Measurements from ENCODE around the gene CLDN6. TPM values are rescaled to one million over a fixed set of nuclear protein-coding genes. Genes with fewer than 3 reads are reported as not detected.
"Not testable (repeated sequence)": the region's sequence is repeated elsewhere in the genome, so short reads cannot be mapped to it uniquely, and the experiment has no call there.

The CLDN6 gene
- total RNA-seq, 1 experiment from 2014 or later = 743 TPM

DNA sequence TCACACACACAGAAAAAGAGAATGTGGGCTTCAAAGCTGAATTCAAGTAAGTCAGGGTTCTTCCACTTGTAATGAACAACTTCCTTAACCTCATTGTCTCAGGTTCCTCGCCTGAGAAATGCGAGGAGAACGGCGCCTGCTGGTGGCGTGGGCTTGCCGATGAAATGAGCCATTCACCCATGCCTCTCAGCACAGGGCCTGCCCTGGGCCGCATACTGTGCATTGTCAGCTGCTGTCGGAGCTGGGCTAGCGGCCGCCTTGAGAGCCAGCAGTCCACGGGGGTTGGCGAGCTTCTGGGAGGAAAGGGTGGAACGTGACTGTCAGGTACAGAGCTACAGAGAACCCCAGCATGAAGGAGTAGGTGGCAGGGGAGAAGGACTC lies 35.3 kb upstream of the CLDN6 start:
- H3K27me3 ChIP-seq (ENCODE audit: insufficient read depth, low read length); H3K14ac ChIP-seq (ENCODE audit: insufficient read depth, low read length); H2AK5ac ChIP-seq (ENCODE audit: insufficient read length, low read length); H2AFZ ChIP-seq (ENCODE audit: low read length); H3K4me3 Mint-ChIP-seq; H3K9ac ChIP-seq (ENCODE audit: extremely low read depth, insufficient read length, low read length); H3K27ac Mint-ChIP-seq; H3K23ac ChIP-seq (ENCODE audit: insufficient read length, low read depth, low read length); H4K8ac ChIP-seq (replicated peaks; ENCODE audit: insufficient read length, low read depth, low read length); H3K4me1 ChIP-seq (ENCODE audit: insufficient read depth, low read length); H2BK5ac ChIP-seq (ENCODE audit: insufficient read length, low read length); H3K9me3 Mint-ChIP-seq; H3K9me3 ChIP-seq (ENCODE audit: control insufficient read depth, low read depth, low read length); H3K18ac ChIP-seq (ENCODE audit: insufficient read length, low read depth, low read length); H3K23me2 ChIP-seq (ENCODE audit: insufficient read length, low read depth, low read length, poor library complexity, severe bottlenecking); H3K79me2 ChIP-seq (ENCODE audit: insufficient read depth, low read length); H2BK12ac ChIP-seq (ENCODE audit: insufficient read length, low read depth, low read length); DNase-seq; H4K5ac ChIP-seq (ENCODE audit: insufficient read length, low read depth, low read length); H3K56ac ChIP-seq (ENCODE audit: insufficient read length, low read depth, low read length); H3K27ac ChIP-seq (ENCODE audit: insufficient read length, low read depth, low read length); H2BK15ac ChIP-seq (ENCODE audit: low read depth, low read length); H4K91ac ChIP-seq (ENCODE audit: insufficient read length, low read depth, low read length); H4K20me1 ChIP-seq (ENCODE audit: control insufficient read depth, insufficient read depth, insufficient read length); H3K4me2 ChIP-seq (ENCODE audit: insufficient read depth, insufficient read length, low read length); H3K4ac ChIP-seq (ENCODE audit: low read depth, low read length); H3T11ph ChIP-seq (ENCODE audit: low read length); H3K79me1 ChIP-seq (ENCODE audit: insufficient read depth, low read depth, low read length, poor library complexity, severe bottlenecking); H2BK20ac ChIP-seq (ENCODE audit: low read depth, low read length, poor library complexity, severe bottlenecking); H2BK120ac ChIP-seq (ENCODE audit: low read depth, low read length, poor library complexity, severe bottlenecking): not testable (repeated sequence)
- Mint-ChIP-seq H3K4me1 (peaks cover 14 to 32% of the 10 kb centered on the region in 2 experiments), H3K36me3 (ENCODE audit: insufficient read depth in 1 of 3, low read depth in 3 of 3) (peaks cover 21 to 47% (median 26%) of the 10 kb centered on the region in 3 experiments), H3K27me3 (ENCODE audit: low read depth) (peaks cover 54% of the 10 kb centered on the region)
- WGBS (ENCODE audit: extremely low coverage, insufficient read length, low lambda C conversion rate) = no CpG with 5 or more reads among the region's 13 CpGs
- TF ChIP-seq, protein P1, sequence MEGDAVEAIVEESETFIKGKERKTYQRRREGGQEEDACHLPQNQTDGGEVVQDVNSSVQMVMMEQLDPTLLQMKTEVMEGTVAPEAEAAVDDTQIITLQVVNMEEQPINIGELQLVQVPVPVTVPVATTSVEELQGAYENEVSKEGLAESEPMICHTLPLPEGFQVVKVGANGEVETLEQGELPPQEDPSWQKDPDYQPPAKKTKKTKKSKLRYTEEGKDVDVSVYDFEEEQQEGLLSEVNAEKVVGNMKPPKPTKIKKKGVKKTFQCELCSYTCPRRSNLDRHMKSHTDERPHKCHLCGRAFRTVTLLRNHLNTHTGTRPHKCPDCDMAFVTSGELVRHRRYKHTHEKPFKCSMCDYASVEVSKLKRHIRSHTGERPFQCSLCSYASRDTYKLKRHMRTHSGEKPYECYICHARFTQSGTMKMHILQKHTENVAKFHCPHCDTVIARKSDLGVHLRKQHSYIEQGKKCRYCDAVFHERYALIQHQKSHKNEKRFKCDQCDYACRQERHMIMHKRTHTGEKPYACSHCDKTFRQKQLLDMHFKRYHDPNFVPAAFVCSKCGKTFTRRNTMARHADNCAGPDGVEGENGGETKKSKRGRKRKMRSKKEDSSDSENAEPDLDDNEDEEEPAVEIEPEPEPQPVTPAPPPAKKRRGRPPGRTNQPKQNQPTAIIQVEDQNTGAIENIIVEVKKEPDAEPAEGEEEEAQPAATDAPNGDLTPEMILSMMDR (conservative IDR thresholded peaks at IDR 0.05) = peak; percentile 33; the same call in 2 of the 3 replicates

DNA sequence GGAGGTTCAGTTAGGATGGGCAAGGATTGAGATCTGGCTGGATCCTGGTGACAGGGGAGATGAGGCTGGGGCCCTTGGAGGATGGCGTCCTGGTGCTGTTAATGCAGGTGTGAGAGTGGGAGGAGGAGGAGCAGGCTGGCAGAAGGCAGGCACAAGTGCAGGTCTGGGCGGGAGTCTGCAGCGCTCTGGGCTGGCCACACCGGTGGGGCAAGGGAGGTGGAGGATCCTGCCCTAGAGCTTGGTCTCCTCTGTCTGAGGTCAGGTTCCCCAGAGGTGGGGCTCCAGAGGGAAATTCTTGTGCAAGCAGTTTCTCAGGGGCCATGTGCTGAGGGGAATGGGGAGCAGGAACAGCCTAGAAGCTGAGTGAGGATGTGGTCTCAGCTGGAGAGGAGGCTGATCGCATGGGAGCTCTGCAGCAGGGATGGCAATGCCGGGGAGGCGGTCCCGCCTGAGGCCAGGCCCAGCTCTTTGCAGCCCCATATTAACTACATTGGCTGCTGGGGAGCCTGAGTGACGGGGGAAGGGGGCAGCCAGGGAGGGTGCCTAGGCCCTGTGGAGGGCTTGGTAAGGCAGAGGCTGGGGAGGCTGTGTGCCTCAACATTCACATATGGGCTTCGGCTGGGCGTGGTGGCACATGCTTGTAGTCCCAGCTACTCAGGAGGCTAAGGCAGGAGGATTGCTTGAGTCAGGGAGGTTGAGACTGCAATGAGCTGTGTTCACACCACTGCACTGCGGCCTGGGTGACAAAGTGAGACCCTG lies 34.8 kb upstream of the CLDN6 start:
- peaks cover 14 to 32% of the 10 kb centered on the region in 2 experiments for H3K4me1 Mint-ChIP-seq
- not testable (repeated sequence) for H4K8ac ChIP-seq (replicated peaks; ENCODE audit: insufficient read length, low read depth, low read length); H2BK12ac ChIP-seq (ENCODE audit: insufficient read length, low read depth, low read length); H3K23me2 ChIP-seq (ENCODE audit: insufficient read length, low read depth, low read length, poor library complexity, severe bottlenecking); H3K18ac ChIP-seq (ENCODE audit: insufficient read length, low read depth, low read length); H3K4ac ChIP-seq (ENCODE audit: low read depth, low read length); H2AFZ ChIP-seq (ENCODE audit: low read length); H3T11ph ChIP-seq (ENCODE audit: low read length); H3K27ac ChIP-seq (ENCODE audit: insufficient read length, low read depth, low read length); H3K56ac ChIP-seq (ENCODE audit: insufficient read length, low read depth, low read length); H3K79me2 ChIP-seq (ENCODE audit: insufficient read depth, low read length); H2BK5ac ChIP-seq (ENCODE audit: insufficient read length, low read length); H3K4me2 ChIP-seq (ENCODE audit: insufficient read depth, insufficient read length, low read length); H3K27me3 ChIP-seq (ENCODE audit: insufficient read depth, low read length); H3K27ac Mint-ChIP-seq; H3K9ac ChIP-seq (ENCODE audit: extremely low read depth, insufficient read length, low read length); H2BK15ac ChIP-seq (ENCODE audit: low read depth, low read length); H4K20me1 ChIP-seq (ENCODE audit: control insufficient read depth, insufficient read depth, insufficient read length); H4K91ac ChIP-seq (ENCODE audit: insufficient read length, low read depth, low read length); H2BK120ac ChIP-seq (ENCODE audit: low read depth, low read length, poor library complexity, severe bottlenecking); H3K23ac ChIP-seq (ENCODE audit: insufficient read length, low read depth, low read length); H3K4me1 ChIP-seq (ENCODE audit: insufficient read depth, low read length); DNase-seq; H3K14ac ChIP-seq (ENCODE audit: insufficient read depth, low read length); H3K9me3 ChIP-seq (ENCODE audit: control insufficient read depth, low read depth, low read length); H3K9me3 Mint-ChIP-seq; H3K79me1 ChIP-seq (ENCODE audit: insufficient read depth, low read depth, low read length, poor library complexity, severe bottlenecking); H2AK5ac ChIP-seq (ENCODE audit: insufficient read length, low read length); H2BK20ac ChIP-seq (ENCODE audit: low read depth, low read length, poor library complexity, severe bottlenecking); H4K5ac ChIP-seq (ENCODE audit: insufficient read length, low read depth, low read length); H3K4me3 Mint-ChIP-seq
- H3K36me3 Mint-ChIP-seq (ENCODE audit: insufficient read depth in 1 of 3, low read depth in 3 of 3) = peaks cover 23 to 50% (median 28%) of the 10 kb centered on the region in 3 experiments
- peaks cover 60% of the 10 kb centered on the region for H3K27me3 Mint-ChIP-seq (ENCODE audit: low read depth)
- no CpG with 5 or more reads among the region's 12 CpGs for WGBS (ENCODE audit: extremely low coverage, insufficient read length, low lambda C conversion rate)

Measured in H9 (cell line).